ENCODE results near the gene MAST4. TPM values are rescaled to one million over a fixed set of nuclear protein-coding genes. Genes with fewer than 3 reads are reported as not detected.
A peak's percentile ranks its signal among the peaks of the same experiment; 100 is the strongest.

The MAST4 gene
- total RNA-seq, 4 donors from 2014 or later = 55.3 to 148 (median 110) TPM

GRCh38 chr5:67201897-67202549 lies 605.8 kb downstream of the MAST4 start:
- intact Hi-C loops (cut with DNase I) = no loop called here
- DNase-seq = no peak
- Histone ChIP-seq H3K9me3 (no peaks in the 10 kb centered on the region), H3K27me3 (no peaks in the 10 kb centered on the region), H3K36me3 (no peaks in the 10 kb centered on the region), H3K4me3 (no peak overlapping the region), H3K27ac (no peak overlapping the region), H3K4me1 (peaks cover under 1 to 16% (median 4%) of the 10 kb centered on the region in 3 donors)
- WGBS, 2 donors = 70 to 85% methylated on average over 5 to 6 of the region's 6 CpGs
- TF ChIP-seq, protein P1, sequence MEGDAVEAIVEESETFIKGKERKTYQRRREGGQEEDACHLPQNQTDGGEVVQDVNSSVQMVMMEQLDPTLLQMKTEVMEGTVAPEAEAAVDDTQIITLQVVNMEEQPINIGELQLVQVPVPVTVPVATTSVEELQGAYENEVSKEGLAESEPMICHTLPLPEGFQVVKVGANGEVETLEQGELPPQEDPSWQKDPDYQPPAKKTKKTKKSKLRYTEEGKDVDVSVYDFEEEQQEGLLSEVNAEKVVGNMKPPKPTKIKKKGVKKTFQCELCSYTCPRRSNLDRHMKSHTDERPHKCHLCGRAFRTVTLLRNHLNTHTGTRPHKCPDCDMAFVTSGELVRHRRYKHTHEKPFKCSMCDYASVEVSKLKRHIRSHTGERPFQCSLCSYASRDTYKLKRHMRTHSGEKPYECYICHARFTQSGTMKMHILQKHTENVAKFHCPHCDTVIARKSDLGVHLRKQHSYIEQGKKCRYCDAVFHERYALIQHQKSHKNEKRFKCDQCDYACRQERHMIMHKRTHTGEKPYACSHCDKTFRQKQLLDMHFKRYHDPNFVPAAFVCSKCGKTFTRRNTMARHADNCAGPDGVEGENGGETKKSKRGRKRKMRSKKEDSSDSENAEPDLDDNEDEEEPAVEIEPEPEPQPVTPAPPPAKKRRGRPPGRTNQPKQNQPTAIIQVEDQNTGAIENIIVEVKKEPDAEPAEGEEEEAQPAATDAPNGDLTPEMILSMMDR (IDR thresholded peaks at IDR 0.05) = no peak
- no peak for TF ChIP-seq POLR2A (IDR thresholded peaks at IDR 0.05)

DNA sequence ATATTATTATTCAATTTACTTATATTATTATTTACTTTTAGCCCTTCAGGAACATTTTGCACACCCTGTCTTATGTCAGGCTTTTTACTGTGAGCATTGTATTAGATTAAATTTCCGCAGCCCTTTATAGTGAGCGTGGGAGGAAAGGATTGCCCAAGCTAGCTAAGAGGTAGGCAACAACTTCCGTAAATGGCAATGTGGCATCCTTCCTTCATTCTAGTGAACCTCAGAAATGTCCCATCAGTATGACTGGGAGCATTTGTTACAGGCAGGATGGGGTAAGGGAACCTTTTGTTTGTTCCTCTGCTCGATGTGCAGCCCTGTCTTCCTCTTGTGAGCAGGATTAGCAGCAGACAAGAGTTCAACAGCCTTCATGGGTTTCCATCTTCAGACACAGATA lies 606.6 kb downstream of the MAST4 start:
- no peak for DNase-seq
- H3K27ac ChIP-seq = no peak overlapping the region
- H3K4me3 ChIP-seq = no peak overlapping the region
- TF ChIP-seq, protein P1 (IDR thresholded peaks at IDR 0.05) = no peak
- no peak for TF ChIP-seq POLR2A (IDR thresholded peaks at IDR 0.05)
- no peaks in the 10 kb centered on the region for H3K27me3 ChIP-seq
- 74 to 82% methylated on average over 4 of the region's 4 CpGs for WGBS, 2 donors
- peaks cover 6 to 24% (median 12%) of the 10 kb centered on the region in 3 donors for H3K4me1 ChIP-seq
- no peaks in the 10 kb centered on the region for H3K36me3 ChIP-seq
- intact Hi-C loops (cut with DNase I) = no loop called here
- no peaks in the 10 kb centered on the region for H3K9me3 ChIP-seq

GRCh38 chr5:67203701-67204074 lies 607.5 kb downstream of the MAST4 start:
- no peaks in the 10 kb centered on the region for H3K27me3 ChIP-seq
- WGBS, 2 donors = 41% methylated on average over 2 of the region's 2 CpGs
- no peak overlapping the region for H3K27ac ChIP-seq
- TF ChIP-seq, protein P1 (IDR thresholded peaks at IDR 0.05) = no peak
- no peak for TF ChIP-seq POLR2A (IDR thresholded peaks at IDR 0.05)
- H3K4me1 ChIP-seq = peaks cover 6 to 29% (median 13%) of the 10 kb centered on the region in 3 donors
- no peak overlapping the region for H3K4me3 ChIP-seq
- no peaks in the 10 kb centered on the region for H3K9me3 ChIP-seq
- no peaks in the 10 kb centered on the region for H3K36me3 ChIP-seq
- intact Hi-C loops (cut with DNase I) = no loop called here
- no peak for DNase-seq

DNA sequence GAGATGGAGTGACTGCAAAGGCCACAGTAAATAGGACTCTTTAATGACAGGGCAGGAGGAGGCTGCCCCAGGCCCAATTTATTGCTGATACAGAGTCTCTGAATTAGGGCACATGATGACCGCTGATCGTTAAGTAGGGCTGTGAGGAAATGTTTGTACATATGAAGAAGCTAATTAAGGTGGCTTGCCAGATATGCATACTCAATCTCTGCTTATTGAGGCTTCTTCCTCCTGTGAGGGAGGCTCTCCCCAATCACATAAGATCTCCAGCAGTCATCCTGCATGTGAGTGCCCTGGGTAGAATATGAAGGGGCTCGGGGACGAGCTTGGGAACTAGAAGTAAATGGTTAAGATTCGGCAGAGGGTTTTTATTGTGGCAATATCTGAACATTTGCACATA lies 608.6 kb downstream of the MAST4 start:
- Histone ChIP-seq H3K9me3 (no peaks in the 10 kb centered on the region), H3K27me3 (no peaks in the 10 kb centered on the region), H3K27ac (peak overlapping the region in 1 of 4 donors; percentile 20), H3K4me3 (no peak overlapping the region), H3K4me1 (peaks cover 6 to 38% (median 13%) of the 10 kb centered on the region in 3 donors), H3K36me3 (no peaks in the 10 kb centered on the region)
- TF ChIP-seq, protein P1 (IDR thresholded peaks at IDR 0.05) = no peak
- TF ChIP-seq POLR2A (IDR thresholded peaks at IDR 0.05) = no peak
- no peak for DNase-seq
- intact Hi-C loops (cut with DNase I) = loop anchor here (5.0 kb wide), 1 partner anchor 43 kb away; no protein-coding TSS in a partner anchor
- WGBS, 2 donors = 72 to 83% methylated on average over 5 of the region's 5 CpGs

DNA sequence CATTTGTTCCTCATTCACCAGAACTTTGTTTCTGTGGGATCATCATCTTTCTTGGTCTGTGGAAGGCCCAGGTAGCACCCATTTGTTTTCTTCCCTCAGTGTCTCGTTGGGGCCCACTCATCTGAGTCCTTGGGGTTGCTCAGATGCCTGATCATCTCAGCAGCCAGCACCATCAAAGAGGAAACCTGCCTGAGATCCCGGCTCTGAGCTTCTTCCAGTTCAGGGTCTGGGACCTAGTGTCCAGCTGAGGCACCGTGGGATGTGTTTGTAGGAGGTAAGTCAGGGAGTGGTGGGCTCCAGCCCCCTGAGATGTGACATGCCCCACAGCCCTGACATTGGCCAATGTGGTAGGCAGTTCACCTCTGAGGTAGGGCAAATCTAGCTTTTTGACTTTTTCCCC lies 609.8 kb downstream of the MAST4 start:
- Histone ChIP-seq H3K36me3 (no peaks in the 10 kb centered on the region), H3K4me3 (no peak overlapping the region), H3K9me3 (no peaks in the 10 kb centered on the region), H3K4me1 (peaks cover 6 to 38% (median 13%) of the 10 kb centered on the region in 3 donors), H3K27me3 (no peaks in the 10 kb centered on the region), H3K27ac (peak overlapping the region; percentile 33 to 65 (median 48))
- WGBS, 2 donors = 89 to 93% methylated on average over 1 of the region's 3 CpGs
- intact Hi-C loops (cut with DNase I) = loop anchor here (5.0 kb wide), 1 partner anchor 44 kb away; no protein-coding TSS in a partner anchor
- no peak for DNase-seq
- TF ChIP-seq, protein P1 (IDR thresholded peaks at IDR 0.05) = no peak
- TF ChIP-seq POLR2A (IDR thresholded peaks at IDR 0.05) = no peak

Data from esophagus squamous epithelium (tissue), 5 donors.